NK-92 (cell line): Measurements from ENCODE around the gene MAVS.
"Not testable (repeated sequence)": the region's sequence is repeated elsewhere in the genome, so short reads cannot be mapped to it uniquely, and the experiment has no call there.

Experiments
- DNase-seq: peaks from one replicate; lab custom pipeline; 2025; ENCODE audit not compliant: unreplicated experiment; lab: John Stamatoyannopoulos, UW

The MAVS gene

DNA sequence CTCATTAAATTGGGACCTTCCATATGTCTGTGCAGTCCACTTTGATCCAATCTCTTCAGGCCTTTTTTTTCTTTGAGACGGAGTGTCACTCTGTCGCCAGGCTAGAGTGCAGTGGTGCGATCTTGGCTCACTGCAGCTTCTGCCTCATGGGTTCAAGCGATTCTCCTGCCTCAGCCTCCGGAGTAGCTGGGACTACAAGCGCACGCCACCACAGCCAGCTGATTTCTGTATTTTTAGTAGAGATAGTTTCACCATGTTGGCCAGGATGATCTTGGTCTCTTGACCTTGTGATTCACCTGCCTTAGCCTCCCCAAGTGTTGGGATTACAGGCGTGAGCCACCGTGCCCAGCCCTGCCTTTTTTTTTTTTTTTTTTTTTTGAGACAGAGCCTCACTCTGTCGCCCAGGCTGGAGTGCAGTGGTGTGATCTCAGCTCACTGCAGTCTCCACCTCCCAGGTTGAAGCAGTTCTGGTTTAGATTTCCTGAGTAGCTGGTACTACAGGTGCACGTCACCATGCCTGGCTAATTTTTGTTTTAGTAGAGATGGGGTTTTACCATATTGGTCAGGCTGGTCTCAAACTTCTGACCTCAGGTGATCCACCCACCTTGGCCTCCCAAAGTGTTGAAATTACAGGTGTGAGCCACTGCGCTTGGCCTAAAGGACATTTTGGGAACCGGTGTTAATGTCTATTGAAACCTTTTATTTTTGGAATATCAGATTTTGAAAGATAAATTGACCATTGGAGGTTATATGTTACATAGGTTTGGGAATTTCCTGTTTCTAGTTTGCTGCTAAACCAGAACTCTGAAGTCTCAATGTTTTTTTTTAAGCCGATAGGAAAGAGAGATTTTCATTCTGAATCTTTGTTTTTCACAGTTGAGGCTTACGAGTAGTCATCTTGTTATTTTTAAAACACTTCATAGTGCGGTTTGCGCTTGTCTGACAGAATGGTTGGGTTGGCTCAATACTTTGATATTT is 60.4 kb downstream of the MAVS start:
- not testable (repeated sequence) for DNase-seq

- DNase-seq: no peak
Measured at GRCh38 chr20:3908667-3909066, 62.0 kb downstream of the MAVS start.

- DNase-seq: no peak
Measured at GRCh38 chr20:3909952-3910366, 63.3 kb downstream of the MAVS start.

DNA sequence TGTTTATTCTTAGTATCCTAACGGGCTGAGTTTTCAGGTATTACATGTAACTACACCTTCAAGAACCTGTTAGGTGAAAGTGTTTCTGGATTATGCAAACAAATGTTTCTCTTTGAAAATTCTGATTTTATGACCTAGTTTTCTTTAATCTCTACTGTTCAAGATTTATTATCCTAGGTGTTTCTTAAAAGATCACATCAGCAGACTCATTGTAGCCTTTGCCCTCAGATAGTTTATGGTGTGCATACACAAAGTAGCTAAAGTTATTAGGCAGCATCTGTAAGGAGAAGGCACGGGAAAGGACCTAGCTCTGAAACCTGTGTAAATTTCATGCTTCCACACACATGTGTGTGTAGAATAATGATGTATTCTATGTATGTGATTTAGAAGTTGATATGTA is 64.2 kb downstream of the MAVS start:
- no peak for DNase-seq

DNA sequence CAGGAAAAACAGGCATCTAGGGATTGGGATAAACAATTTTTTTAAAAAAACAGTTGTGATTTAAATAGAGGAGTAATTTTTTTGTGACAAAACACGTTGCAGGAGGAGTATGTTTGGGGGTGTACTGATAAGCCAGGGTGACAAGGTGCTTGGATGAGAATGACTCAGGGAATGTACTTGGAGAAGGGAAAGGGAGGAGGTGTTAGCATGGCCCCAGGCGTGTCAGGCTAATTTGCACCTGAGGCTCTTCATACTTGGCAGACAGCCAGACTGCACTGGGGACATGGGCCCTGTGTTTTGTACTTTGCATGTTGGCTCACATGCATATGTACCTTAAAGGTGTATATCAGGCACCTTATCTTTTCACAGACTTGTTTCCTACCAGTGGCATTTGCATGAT is 65.3 kb downstream of the MAVS start:
- no peak for DNase-seq

DNA sequence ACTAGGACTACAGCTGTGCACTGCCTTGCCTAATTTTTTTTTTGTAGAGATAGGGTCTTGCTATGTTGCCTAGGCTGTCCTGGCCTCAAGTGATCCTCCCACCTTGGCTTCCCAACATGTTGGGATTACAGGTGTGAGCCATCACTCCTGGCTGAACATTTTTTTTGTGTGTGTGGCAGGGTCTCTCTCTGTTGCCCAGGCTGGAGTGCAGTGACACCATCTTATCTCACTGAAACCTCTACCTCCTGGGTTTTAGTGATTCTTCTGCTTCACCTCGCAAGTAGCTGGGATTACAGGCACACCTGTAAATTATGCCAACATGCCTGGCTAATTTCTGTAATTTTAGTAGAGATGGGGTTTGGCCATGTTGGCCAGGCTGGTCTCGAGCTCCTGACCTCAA is 67.8 kb downstream of the MAVS start:
- DNase-seq: no peak

- no peak for DNase-seq
Measured at GRCh38 chr20:3915691-3916090, 69.1 kb downstream of the MAVS start.

GRCh38 chr20:3916364-3916763 is 69.7 kb downstream of the MAVS start:
- DNase-seq: no peak

GRCh38 chr20:3919352-3919751 is 72.7 kb downstream of the MAVS start:
- DNase-seq: no peak

DNA sequence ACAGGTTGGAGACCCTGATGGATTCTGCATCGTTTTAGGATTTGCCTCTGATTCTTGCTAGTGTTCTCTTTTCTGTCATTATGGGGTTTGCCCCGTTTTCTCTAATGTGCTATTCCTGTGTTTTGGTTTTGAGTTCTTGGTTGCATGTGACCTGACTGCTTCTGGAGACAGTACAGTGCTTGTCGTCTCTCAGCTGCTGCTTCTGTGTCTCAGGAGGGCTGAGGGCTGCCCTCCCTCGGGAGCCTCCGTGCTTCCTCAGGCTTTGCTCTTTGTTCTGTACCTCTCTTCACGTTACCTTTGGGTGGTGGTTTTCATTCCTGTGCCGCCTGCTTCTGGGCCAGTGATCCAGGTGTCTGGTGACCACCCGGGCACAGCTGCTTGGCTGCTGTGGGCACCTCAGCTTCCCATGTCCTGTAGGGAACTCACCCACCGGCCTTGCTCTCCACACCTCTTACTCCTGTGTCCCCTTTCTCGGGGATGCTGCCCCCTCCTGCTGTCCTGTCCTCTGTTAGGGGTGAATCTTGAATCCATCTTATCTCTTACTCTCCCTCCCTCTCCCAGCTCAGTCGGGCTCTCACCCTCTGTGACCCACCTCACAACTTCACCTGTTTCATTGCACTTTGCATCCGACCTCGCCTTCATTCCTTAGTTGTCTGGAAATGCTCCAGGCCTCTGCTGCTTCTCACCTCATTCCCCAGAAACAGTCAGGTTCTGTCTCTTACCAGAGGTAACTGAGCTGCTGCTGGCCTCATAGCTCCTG is 75.8 kb downstream of the MAVS start:
- DNase-seq: no peak

- DNase-seq: no peak
Measured at GRCh38 chr20:3922983-3923339, 76.3 kb downstream of the MAVS start.

GRCh38 chr20:3923818-3924217 is 77.2 kb downstream of the MAVS start:
- no peak for DNase-seq

- DNase-seq: no peak
Measured at GRCh38 chr20:3924304-3925112, 77.9 kb downstream of the MAVS start.

DNA sequence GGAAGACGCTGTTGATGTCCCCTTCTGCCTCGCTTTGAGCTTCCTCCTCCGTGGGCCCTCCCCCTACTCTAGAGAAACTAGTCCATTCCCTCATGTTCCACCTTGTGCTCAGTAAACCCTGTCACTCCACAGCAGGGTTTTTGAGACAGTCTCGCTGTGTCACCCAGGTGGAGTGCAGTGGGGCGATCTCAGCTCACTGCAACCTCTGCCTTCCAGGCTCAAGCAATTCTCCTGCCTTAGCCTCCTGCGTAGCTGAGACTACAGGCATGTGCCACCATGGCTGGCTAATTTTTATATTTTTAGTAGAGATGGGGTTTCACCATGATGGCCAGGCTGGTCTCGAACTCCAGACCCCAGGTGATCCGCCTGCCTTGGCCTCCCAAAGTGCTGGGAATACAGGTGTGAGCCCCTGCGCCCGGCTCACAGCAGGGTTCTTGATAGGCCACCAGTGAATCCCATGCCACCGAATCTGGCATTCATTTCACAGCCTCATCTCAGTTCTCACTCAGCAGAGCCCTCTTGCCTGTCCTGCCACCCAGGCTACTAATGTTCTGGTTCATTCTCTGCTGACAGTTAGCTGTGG is 78.6 kb downstream of the MAVS start:
- no peak for DNase-seq
